ENCODE results near the gene IRGC. TPM values are rescaled to one million over a fixed set of nuclear protein-coding genes. Genes with fewer than 3 reads are reported as not detected.

IRGC gene
- polyA plus RNA-seq, 1 donor from 2014 or later, result 0.51 TPM

- Histone ChIP-seq H2AFZ (ENCODE audit: low read depth, low read length) (no peak overlapping the region), H3K36me3 (ENCODE audit: insufficient read depth, low read length) (peaks cover 6% of the 10 kb centered on the region), H3K27ac (ENCODE audit: low read length) (no peak overlapping the region), H3K9me2 (ENCODE audit: insufficient read depth, low read length) (no peaks in the 10 kb centered on the region), H3F3A (ENCODE audit: insufficient read depth, low read length, poor library complexity, severe bottlenecking) (no peaks in the 10 kb centered on the region), H3K79me2 (replicated peaks; ENCODE audit: insufficient read depth, low read length) (no peaks in the 10 kb centered on the region), H3K4me3 (ENCODE audit: low read length) (no peak overlapping the region), H3K9me3 (ENCODE audit: low read length) (no peaks in the 10 kb centered on the region), H4K20me1 (ENCODE audit: insufficient read depth) (no peaks in the 10 kb centered on the region), H3K9ac (ENCODE audit: low read length) (no peak overlapping the region), H3K27me3 (ENCODE audit: insufficient read depth, low read depth, low read length) (no peaks in the 10 kb centered on the region), H3K4me2 (ENCODE audit: low read length) (no peak overlapping the region)
- TF ChIP-seq MXI1 (conservative IDR thresholded peaks at IDR 0.05; ENCODE audit: poor library complexity, severe bottlenecking) (no peak), REST (IDR thresholded peaks at IDR 0.05; ENCODE audit: borderline replicate concordance) (no peak), EZH2 (IDR thresholded peaks at IDR 0.05; ENCODE audit: borderline replicate concordance, insufficient read depth, low read length, poor library complexity, severe bottlenecking) (no peak), SMC3 (conservative IDR thresholded peaks at IDR 0.05; ENCODE audit: poor library complexity) (no peak), RAD21 (conservative IDR thresholded peaks at IDR 0.05) (no peak), POLR2AphosphoS5 (IDR thresholded peaks at IDR 0.05) (no peak), TAF1 (IDR thresholded peaks at IDR 0.05; ENCODE audit: low read depth) (no peak), EP300 (conservative IDR thresholded peaks at IDR 0.05; ENCODE audit: poor library complexity, severe bottlenecking) (no peak), CTCF (IDR thresholded peaks at IDR 0.05; ENCODE audit: poor library complexity, severe bottlenecking) (no peak)
Measured at GRCh38 chr19:43739439-43740235, 23.8 kb downstream of the IRGC start.

GRCh38 chr19:43741075-43741825 lies 25.4 kb downstream of the IRGC start:
- H3K36me3 ChIP-seq (ENCODE audit: insufficient read depth, low read length), result peaks cover 4% of the 10 kb centered on the region
- no peak overlapping the region for H3K4me2 ChIP-seq (ENCODE audit: low read length)
- H3F3A ChIP-seq (ENCODE audit: insufficient read depth, low read length, poor library complexity, severe bottlenecking), result no peaks in the 10 kb centered on the region
- no peaks in the 10 kb centered on the region for H3K27me3 ChIP-seq (ENCODE audit: insufficient read depth, low read depth, low read length)
- no peak overlapping the region for H3K9ac ChIP-seq (ENCODE audit: low read length)
- H3K9me3 ChIP-seq (ENCODE audit: low read length), result no peaks in the 10 kb centered on the region
- H3K4me3 ChIP-seq (ENCODE audit: low read length), result no peak overlapping the region
- H3K79me2 ChIP-seq (replicated peaks; ENCODE audit: insufficient read depth, low read length), result no peaks in the 10 kb centered on the region
- no peak overlapping the region for H2AFZ ChIP-seq (ENCODE audit: low read depth, low read length)
- no peaks in the 10 kb centered on the region for H3K9me2 ChIP-seq (ENCODE audit: insufficient read depth, low read length)
- H3K27ac ChIP-seq (ENCODE audit: low read length), result no peak overlapping the region
- TF ChIP-seq POLR2AphosphoS5 (IDR thresholded peaks at IDR 0.05), result no peak
- no peak for TF ChIP-seq REST (IDR thresholded peaks at IDR 0.05; ENCODE audit: borderline replicate concordance)
- no peak for TF ChIP-seq EZH2 (IDR thresholded peaks at IDR 0.05; ENCODE audit: borderline replicate concordance, insufficient read depth, low read length, poor library complexity, severe bottlenecking)
- TF ChIP-seq RAD21 (conservative IDR thresholded peaks at IDR 0.05), result no peak
- no peak for TF ChIP-seq MXI1 (conservative IDR thresholded peaks at IDR 0.05; ENCODE audit: poor library complexity, severe bottlenecking)
- no peak for TF ChIP-seq TAF1 (IDR thresholded peaks at IDR 0.05; ENCODE audit: low read depth)
- TF ChIP-seq EP300 (conservative IDR thresholded peaks at IDR 0.05; ENCODE audit: poor library complexity, severe bottlenecking), result no peak
- TF ChIP-seq CTCF (IDR thresholded peaks at IDR 0.05; ENCODE audit: poor library complexity, severe bottlenecking), result no peak
- no peak for TF ChIP-seq SMC3 (conservative IDR thresholded peaks at IDR 0.05; ENCODE audit: poor library complexity)
- no peaks in the 10 kb centered on the region for H4K20me1 ChIP-seq (ENCODE audit: insufficient read depth)
